CD14-positive monocyte (primary cell): ENCODE data around the gene S100B. TPM values are rescaled to one million over a fixed set of nuclear protein-coding genes. Genes with fewer than 3 reads are reported as not detected.

Source experiments
- DNase-seq, 3 donors: peaks; one replicate each; pipeline ENCODE4 v3.0.0-alpha.2; 2011 to 2022
- H2AFZ ChIP-seq: 2 replicates; pipeline ENCODE4 v1.6.0; 2012; ENCODE audit warnings: mild to moderate bottlenecking, low read depth, low read length, inconsistent platforms; ENCODE audit not compliant: insufficient read depth, poor library complexity, severe bottlenecking
- H3K27ac ChIP-seq, 2 donors: 1 replicate in 1 of 2; 2 replicates in 1 of 2; pipeline ENCODE4 v1.5.1; 2012 to 2013; ENCODE audit warnings: low read length in 2 of 2, control low read depth in 1 of 2, inconsistent platforms in 1 of 2, low read depth in 1 of 2, mild to moderate bottlenecking in 1 of 2
- H3K27me3 ChIP-seq, 2 donors: one replicate each; pipeline versions ENCODE4 v1.6.0 to v1.6.1; 2011 to 2013; ENCODE audit warnings: low read length in 2 of 2; ENCODE audit not compliant: control insufficient read depth in 2 of 2, insufficient read depth in 2 of 2
- H3K36me3 ChIP-seq, 2 donors: replicated peaks in 1 of 2; 1 replicate in 1 of 2; 2 replicates in 1 of 2; pipeline versions ENCODE4 v1.5.1 to v1.6.1; 2012 to 2013; ENCODE audit warnings: low read length in 2 of 2, control low read depth in 1 of 2, inconsistent platforms in 1 of 2, mild to moderate bottlenecking in 1 of 2; ENCODE audit not compliant: insufficient read depth in 2 of 2, control insufficient read depth in 1 of 2
- H3K4me1 ChIP-seq, 2 donors: 1 replicate in 1 of 2; 2 replicates in 1 of 2; pipeline versions ENCODE4 v1.5.1 to v1.6.1; 2012 to 2013; ENCODE audit warnings: low read length in 2 of 2, control low read depth in 1 of 2, inconsistent platforms in 1 of 2, mild to moderate bottlenecking in 1 of 2, moderate library complexity in 1 of 2; ENCODE audit not compliant: insufficient read depth in 2 of 2, control insufficient read depth in 1 of 2
- H3K4me2 ChIP-seq: replicated peaks from 2 replicates; pipeline ENCODE3; 2012; ENCODE audit warnings: low read length, moderate library complexity, mild to moderate bottlenecking; ENCODE audit not compliant: poor library complexity, severe bottlenecking; ENCODE audit errors: extremely low read depth
- H3K4me3 ChIP-seq, 3 experiments: fragments of 200-600 bp in 1 of 3; sonication (generic) in 1 of 3; replicated peaks in 1 of 3; 1 replicate in 2 of 3; 2 replicates in 1 of 3; pipeline ENCODE4 v1.5.1; 2011 to 2013; ENCODE audit warnings: low read length in 3 of 3, mild to moderate bottlenecking in 3 of 3, control low read depth in 2 of 3, low read depth in 2 of 3, inconsistent platforms in 1 of 3, moderate library complexity in 1 of 3
- H3K79me2 ChIP-seq: 2 replicates; pipeline ENCODE4 v1.6.0; 2012; ENCODE audit warnings: mild to moderate bottlenecking, control low read depth, inconsistent platforms, low read length, moderate library complexity; ENCODE audit not compliant: insufficient read depth
- H3K9ac ChIP-seq: 2 replicates; pipeline ENCODE4 v1.6.0; 2017; ENCODE audit warnings: low read length, mild to moderate bottlenecking; ENCODE audit not compliant: insufficient read depth, poor library complexity, severe bottlenecking
- H3K9me3 ChIP-seq, 2 donors: replicated peaks in 1 of 2; 1 replicate in 1 of 2; 2 replicates in 1 of 2; pipeline versions ENCODE4 v1.5.1 to v1.6.1; 2012 to 2013; ENCODE audit warnings: low read length in 2 of 2, control low read depth in 1 of 2; ENCODE audit not compliant: control insufficient read depth in 1 of 2, insufficient read depth in 1 of 2
- H4K20me1 ChIP-seq: 2 replicates; pipeline ENCODE4 v1.6.0; 2012; ENCODE audit warnings: mild to moderate bottlenecking, low read length, control low read depth, moderate library complexity; ENCODE audit not compliant: insufficient read depth
- H3K27ac Mint-ChIP-seq, 7 donors: one replicate each; pipeline ENCODE4 v1.8.0; 2020; ENCODE audit warnings: mild to moderate bottlenecking in 7 of 7, mixed read lengths in 7 of 7, moderate library complexity in 6 of 7, inconsistent platforms in 2 of 7
- H3K27me3 Mint-ChIP-seq, 3 donors: one replicate each; pipeline ENCODE4 v1.8.0; 2021 to 2022; ENCODE audit warnings: low read depth in 3 of 3, mild to moderate bottlenecking in 3 of 3, mixed read lengths in 3 of 3, moderate library complexity in 3 of 3, inconsistent platforms in 1 of 3
- H3K36me3 Mint-ChIP-seq, 2 donors: one replicate each; pipeline ENCODE4 v1.8.0; 2020; ENCODE audit warnings: mixed read lengths in 2 of 2, inconsistent platforms in 1 of 2, mild to moderate bottlenecking in 1 of 2
- H3K4me1 Mint-ChIP-seq: one replicate; pipeline ENCODE4 v1.8.0; 2020; ENCODE audit warnings: mild to moderate bottlenecking, mixed read lengths
- H3K4me3 Mint-ChIP-seq, 2 donors: one replicate each; pipeline ENCODE4 v1.8.0; 2020; ENCODE audit warnings: mild to moderate bottlenecking in 2 of 2, mixed read lengths in 2 of 2, moderate library complexity in 1 of 2
- H3K9me3 Mint-ChIP-seq, 7 donors: one replicate each; pipeline ENCODE4 v1.8.0; 2020 to 2022; ENCODE audit warnings: mixed read lengths in 7 of 7, mild to moderate bottlenecking in 6 of 7, moderate library complexity in 6 of 7, inconsistent platforms in 2 of 7
- CTCF ChIP-seq: fragments of 200-600 bp; IDR thresholded peaks from one replicate; pipeline ENCODE4 v1.8.0; 2022; ENCODE audit warnings: antibody characterized with exemption, mild to moderate bottlenecking
- WGBS: methylation state at CpG from one replicate; pipeline ENCODE4 v1.1.5; 2013; ENCODE audit warnings: missing lambda C conversion rate; ENCODE audit not compliant: insufficient coverage; 5-methylcytosine and 5-hydroxymethylcytosine counted together
- intact Hi-C, 2 donors: fragments of 100-400 bp; cut with micrococcal nuclease; formaldehyde crosslinking; loops; one replicate each; pipeline versions ENCODE4 v1.15.0 to v1.15.1; 2023
- polyA plus RNA-seq, 3 donors: library from polyadenylated mRNA; depleted of rRNA in 1 of 3; unstranded in 2 of 3; stranded (reverse) in 1 of 3; fragments of 300-500 nt in 2 of 3; fragments of >200 nt in 1 of 3; fragmentation: Illumina TruSeq in 2 of 3; gene quantifications; 1 replicate in 2 of 3; 2 replicates in 1 of 3; pipeline ENCODE4 v1.2.3, GENCODE V29; 2012 to 2021

The S100B gene
- polyA plus RNA-seq, 3 donors, result 0.59 to 1.4 (median 0.67) TPM

- H3K4me3 Mint-ChIP-seq, result no peak overlapping the region
- Histone ChIP-seq H4K20me1 (no peaks in the 10 kb centered on the region), H3K9me3 (no peaks in the 10 kb centered on the region), H3K36me3 (peaks cover 92 to 100% of the 10 kb centered on the region in 2 donors), H3K27ac (no peak overlapping the region), H2AFZ (no peak overlapping the region), H3K79me2 (no peaks in the 10 kb centered on the region), H3K9ac (no peak overlapping the region), H3K27me3 (no peaks in the 10 kb centered on the region), H3K4me1 (no peaks in the 10 kb centered on the region), H3K4me2 (no peak overlapping the region), H3K4me3 (no peak overlapping the region)
- H3K9me3 Mint-ChIP-seq, result no peaks in the 10 kb centered on the region
- peaks cover 92 to 97% of the 10 kb centered on the region in 2 donors for H3K36me3 Mint-ChIP-seq
- peaks cover 3% of the 10 kb centered on the region for H3K4me1 Mint-ChIP-seq
- TF ChIP-seq CTCF, result no peak
- intact Hi-C loops, result no loop called here
- no peaks in the 10 kb centered on the region for H3K27me3 Mint-ChIP-seq
- 85% methylated on average over 10 of the region's 10 CpGs for WGBS
- no peak for DNase-seq
- H3K27ac Mint-ChIP-seq, result peak overlapping the region in 3 of 7 donors; percentile 29 to 52 (median 31)
Observed at GRCh38 chr21:46562472-46562871, 42.4 kb downstream of the S100B start.

- H3K27ac ChIP-seq, result no peak overlapping the region
- H4K20me1 ChIP-seq, result no peaks in the 10 kb centered on the region
- Mint-ChIP-seq H3K4me1 (peaks cover 3% of the 10 kb centered on the region), H3K27ac (peak overlapping the region in 1 of 7 donors; percentile 41), H3K27me3 (no peaks in the 10 kb centered on the region), H3K4me3 (no peak overlapping the region), H3K9me3 (no peaks in the 10 kb centered on the region), H3K36me3 (peaks cover 92 to 99% of the 10 kb centered on the region in 2 donors)
- no peaks in the 10 kb centered on the region for H3K27me3 ChIP-seq
- H3K4me2 ChIP-seq, result no peak overlapping the region
- H3K4me3 ChIP-seq, result no peak overlapping the region
- DNase-seq, result no peak
- H2AFZ ChIP-seq, result no peak overlapping the region
- H3K9me3 ChIP-seq, result no peaks in the 10 kb centered on the region
- WGBS, result 96% methylated on average over 13 of the region's 19 CpGs
- H3K4me1 ChIP-seq, result no peaks in the 10 kb centered on the region
- no peak overlapping the region for H3K9ac ChIP-seq
- no peak for TF ChIP-seq CTCF
- no peaks in the 10 kb centered on the region for H3K79me2 ChIP-seq
- intact Hi-C loops, result no loop called here
- H3K36me3 ChIP-seq, result peaks cover 91 to 100% of the 10 kb centered on the region in 2 donors
Observed at GRCh38 chr21:46561445-46562090, 43.3 kb downstream of the S100B start.
